Stimulated activated CD4-positive, alpha-beta T cell treated with anti-CD3 and anti-CD28 coated beads, Interleukin-1b, Interleukin-23, amount 100 ng/mL, for 1 hour (primary cell): ENCODE measurements around the gene CCNT1.

Experiments used
- DNase-seq, 2 donors: peaks; one replicate each; pipeline ENCODE4 v3.0.0-alpha.2; 2020; ENCODE audit warnings: low read depth in 2 of 2

CCNT1 gene

GRCh38 chr12:48640854-48641253 lies 75.7 kb downstream of the CCNT1 start:
- DNase-seq: no peak

- no peak for DNase-seq
Measured at GRCh38 chr12:48640428-48640827, 76.1 kb downstream of the CCNT1 start.
